IPS DF 6.9 (cell line): ENCODE results near the gene CRABP1.

Experiments
- DNase-seq: peaks from one replicate; pipeline ENCODE4 v3.0.0-alpha.2; 2013; ENCODE audit warnings: low read depth, low spot score
- H3K27ac ChIP-seq: one replicate; pipeline ENCODE4 v1.5.1; 2013; ENCODE audit warnings: low read length, control low read depth
- H3K27me3 ChIP-seq: 2 replicates; pipeline ENCODE4 v1.6.1; 2013; ENCODE audit warnings: mild to moderate bottlenecking, low read length; ENCODE audit not compliant: control insufficient read depth, insufficient read depth
- H3K36me3 ChIP-seq: 2 replicates; pipeline ENCODE4 v1.6.1; 2013; ENCODE audit warnings: low read length; ENCODE audit not compliant: control insufficient read depth, insufficient read depth
- H3K4me1 ChIP-seq: 2 replicates; pipeline ENCODE4 v1.6.1; 2013; ENCODE audit warnings: low read length; ENCODE audit not compliant: control insufficient read depth, insufficient read depth
- H3K4me3 ChIP-seq: 2 replicates; pipeline ENCODE4 v1.5.1; 2013; ENCODE audit warnings: mild to moderate bottlenecking, low read length
- H3K9me3 ChIP-seq: 2 replicates; pipeline ENCODE4 v1.6.1; 2013; ENCODE audit warnings: low read length, inconsistent platforms; ENCODE audit not compliant: control insufficient read depth, insufficient read depth
- WGBS: extraction: QIAGEN DNeasy Blood & Tissue Kit; methylation state at CpG from one replicate; pipeline ENCODE4 v1.1.7; 2013; ENCODE audit warnings: mixed read lengths, missing lambda C conversion rate; ENCODE audit not compliant: insufficient read length, insufficient coverage; 5-methylcytosine and 5-hydroxymethylcytosine counted together

The CRABP1 gene

GRCh38 chr15:78327466-78327865, 12.7 kb upstream of the CRABP1 start:
- no peaks in the 10 kb centered on the region for H3K36me3 ChIP-seq
- H3K27me3 ChIP-seq = no peaks in the 10 kb centered on the region
- H3K9me3 ChIP-seq = no peaks in the 10 kb centered on the region
- DNase-seq = no peak
- peaks cover 3% of the 10 kb centered on the region for H3K4me1 ChIP-seq
- H3K27ac ChIP-seq = no peak overlapping the region
- no peak overlapping the region for H3K4me3 ChIP-seq
- no CpG with 5 or more reads among the region's 1 CpG for WGBS

DNA sequence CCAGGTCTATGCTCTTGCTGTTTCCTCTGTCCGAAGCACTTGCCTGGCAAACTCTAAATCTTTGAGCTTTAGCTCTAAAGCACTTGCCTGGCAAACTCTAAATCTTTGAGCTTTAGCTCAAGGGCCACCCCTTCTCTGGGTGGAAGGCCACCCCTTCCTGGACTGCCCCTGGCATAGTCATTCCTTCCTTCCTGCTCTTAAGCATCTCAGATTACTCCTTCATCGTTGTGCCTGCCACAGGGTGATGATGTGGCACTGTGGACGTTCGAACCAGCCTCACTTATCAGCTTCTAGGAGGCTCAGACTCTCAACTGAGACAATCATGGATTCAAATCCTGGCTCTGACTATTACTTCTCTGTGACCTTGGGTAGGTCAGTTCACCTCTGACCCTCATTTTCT, 10.5 kb upstream of the CRABP1 start:
- H3K27ac ChIP-seq = no peak overlapping the region
- H3K36me3 ChIP-seq = no peaks in the 10 kb centered on the region
- H3K27me3 ChIP-seq = no peaks in the 10 kb centered on the region
- no peak for DNase-seq
- H3K4me1 ChIP-seq = no peaks in the 10 kb centered on the region; the same call in 1 of the 2 replicates
- no peaks in the 10 kb centered on the region for H3K9me3 ChIP-seq
- WGBS = no CpG with 5 or more reads among the region's 4 CpGs
- no peak overlapping the region for H3K4me3 ChIP-seq

DNA sequence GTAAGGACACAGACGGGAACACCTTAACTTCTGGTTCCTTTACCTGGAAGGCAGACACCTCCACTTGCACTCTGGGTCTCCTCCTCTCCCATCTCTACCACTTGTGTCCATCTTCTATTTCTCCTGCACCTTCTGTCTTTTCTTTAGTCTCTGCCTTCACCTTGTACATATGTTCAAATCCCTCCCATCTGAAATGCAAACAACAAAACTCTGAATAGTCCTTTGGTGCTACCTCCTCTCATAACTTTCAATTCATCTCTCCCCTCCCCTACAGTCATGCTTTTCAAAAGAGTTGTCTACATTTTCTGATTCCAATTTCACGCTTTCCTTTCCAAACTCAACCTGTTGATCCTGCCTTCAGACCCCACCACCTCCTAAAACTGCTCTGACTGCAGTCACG, 5.3 kb upstream of the CRABP1 start:
- H3K27me3 ChIP-seq = no peaks in the 10 kb centered on the region
- WGBS = no CpG with 5 or more reads among the region's 3 CpGs
- H3K4me3 ChIP-seq = no peak overlapping the region
- H3K9me3 ChIP-seq = no peaks in the 10 kb centered on the region
- no peaks in the 10 kb centered on the region; the same call in 1 of the 2 replicates for H3K4me1 ChIP-seq
- no peak overlapping the region for H3K27ac ChIP-seq
- no peaks in the 10 kb centered on the region for H3K36me3 ChIP-seq
- DNase-seq = no peak

DNA sequence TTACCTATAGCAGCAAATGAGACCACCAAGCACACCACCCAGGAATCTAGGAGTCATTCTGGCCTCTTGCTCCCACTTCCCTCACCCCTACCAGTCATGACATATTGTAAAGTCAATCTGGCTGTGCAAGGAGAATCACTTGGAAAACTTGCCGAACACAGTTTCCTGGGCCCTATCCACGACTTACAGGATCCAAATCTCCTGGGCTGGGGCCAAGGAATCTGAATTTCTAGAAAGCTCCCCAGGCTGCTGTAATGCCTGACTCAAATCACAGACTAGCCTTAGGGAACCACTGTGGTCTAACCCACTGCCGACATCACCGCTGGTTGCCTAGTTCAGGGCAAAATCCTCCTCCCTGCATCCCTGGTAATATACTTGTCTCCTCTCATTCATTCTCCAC, 4.2 kb upstream of the CRABP1 start:
- Histone ChIP-seq H3K4me3 (no peak overlapping the region), H3K27me3 (no peaks in the 10 kb centered on the region; the same call in 1 of the 2 replicates), H3K9me3 (no peaks in the 10 kb centered on the region), H3K27ac (no peak overlapping the region), H3K36me3 (no peaks in the 10 kb centered on the region), H3K4me1 (peaks cover under 1% of the 10 kb centered on the region; the same call in 1 of the 2 replicates)
- DNase-seq = no peak
- no CpG with 5 or more reads among the region's 4 CpGs for WGBS

GRCh38 chr15:78338781-78339180, 1.4 kb upstream of the CRABP1 start:
- Histone ChIP-seq H3K27ac (no peak overlapping the region), H3K4me3 (no peak overlapping the region), H3K36me3 (peaks cover 2% of the 10 kb centered on the region; the same call in 1 of the 2 replicates), H3K27me3 (no peaks in the 10 kb centered on the region; the same call in 1 of the 2 replicates), H3K9me3 (no peaks in the 10 kb centered on the region), H3K4me1 (peaks cover 4% of the 10 kb centered on the region; the same call in 1 of the 2 replicates)
- no CpG with 5 or more reads among the region's 7 CpGs for WGBS
- no peak for DNase-seq

GRCh38 chr15:78339559-78339958, 594 bp upstream of the CRABP1 start:
- WGBS = no CpG with 5 or more reads among the region's 17 CpGs
- no peak for DNase-seq
- peaks cover 4% of the 10 kb centered on the region; the same call in 1 of the 2 replicates for H3K4me1 ChIP-seq
- H3K36me3 ChIP-seq = peaks cover 3% of the 10 kb centered on the region; the same call in 1 of the 2 replicates
- H3K27me3 ChIP-seq = no peaks in the 10 kb centered on the region; the same call in 1 of the 2 replicates
- H3K9me3 ChIP-seq = no peaks in the 10 kb centered on the region
- no peak overlapping the region for H3K27ac ChIP-seq
- no peak overlapping the region for H3K4me3 ChIP-seq

- DNase-seq = no peak
- Histone ChIP-seq H3K27ac (no peak overlapping the region), H3K27me3 (no peaks in the 10 kb centered on the region; the same call in 1 of the 2 replicates), H3K36me3 (peaks cover 7% of the 10 kb centered on the region; the same call in 1 of the 2 replicates), H3K4me3 (peak overlapping the region; percentile 78; the same call in 1 of the 2 replicates), H3K4me1 (peaks cover 4% of the 10 kb centered on the region; the same call in 1 of the 2 replicates), H3K9me3 (no peaks in the 10 kb centered on the region)
- no CpG with 5 or more reads among the region's 53 CpGs for WGBS
These were observed 1.2 kb downstream of the CRABP1 start for GRCh38 chr15:78341057-78341987.

- peaks cover 8% of the 10 kb centered on the region; the same call in 1 of the 2 replicates for H3K36me3 ChIP-seq
- no peak for DNase-seq
These were observed 1.9 kb downstream of the CRABP1 start for GRCh38 chr15:78342021-78342420.

GRCh38 chr15:78343276-78344060, 3.3 kb downstream of the CRABP1 start:
- Histone ChIP-seq H3K9me3 (no peaks in the 10 kb centered on the region), H3K27me3 (no peaks in the 10 kb centered on the region; the same call in 1 of the 2 replicates), H3K4me1 (peaks cover 4% of the 10 kb centered on the region; the same call in 1 of the 2 replicates), H3K36me3 (peaks cover 18% of the 10 kb centered on the region; the same call in 1 of the 2 replicates), H3K4me3 (no peak overlapping the region), H3K27ac (no peak overlapping the region)
- WGBS = no CpG with 5 or more reads among the region's 12 CpGs
- no peak for DNase-seq

More at GRCh38 chr15:78342021-78342420, 1.9 kb downstream of the CRABP1 start:
- WGBS = no CpG with 5 or more reads among the region's 5 CpGs
- H3K4me1 ChIP-seq = peaks cover 4% of the 10 kb centered on the region; the same call in 1 of the 2 replicates
- no peaks in the 10 kb centered on the region for H3K9me3 ChIP-seq
- no peaks in the 10 kb centered on the region; the same call in 1 of the 2 replicates for H3K27me3 ChIP-seq
- no peak overlapping the region for H3K4me3 ChIP-seq
- no peak overlapping the region for H3K27ac ChIP-seq
